Peyer's patch (tissue), 4 donors: Measurements from ENCODE around the gene SESN2.

ENCODE experiments used
- CTCF ChIP-seq, 6 experiments: fragments of 450-650 bp in 4 of 6; fragments of 200-600 bp in 2 of 6; sonication (generic) in 1 of 6; IDR thresholded peaks; one replicate each; pipeline ENCODE4 v1.5.1; 2017 to 2019; ENCODE audit warnings: antibody characterized with exemption in 6 of 6, mild to moderate bottlenecking in 3 of 6, moderate library complexity in 1 of 6
- POLR2A ChIP-seq, 2 donors: fragments of 450-650 bp; IDR thresholded peaks; one replicate each; pipeline ENCODE4 v1.5.1; 2017; ENCODE audit warnings: antibody characterized with exemption in 2 of 2, mild to moderate bottlenecking in 2 of 2, moderate library complexity in 2 of 2

- TF ChIP-seq CTCF (IDR thresholded peaks at IDR 0.05) (no peak), POLR2A (IDR thresholded peaks at IDR 0.05) (no peak)
These were observed 10.1 kb upstream of the SESN2 start for GRCh38 chr1:28249013-28249865.
